IPS DF 6.9 (cell line): ENCODE results near the gene MBNL1.

Experiments used
- DNase-seq: peaks from one replicate; pipeline ENCODE4 v3.0.0-alpha.2; 2013; ENCODE audit warnings: low read depth, low spot score
- H3K27ac ChIP-seq: one replicate; pipeline ENCODE4 v1.5.1; 2013; ENCODE audit warnings: low read length, control low read depth
- H3K27me3 ChIP-seq: 2 replicates; pipeline ENCODE4 v1.6.1; 2013; ENCODE audit warnings: mild to moderate bottlenecking, low read length; ENCODE audit not compliant: control insufficient read depth, insufficient read depth
- H3K36me3 ChIP-seq: 2 replicates; pipeline ENCODE4 v1.6.1; 2013; ENCODE audit warnings: low read length; ENCODE audit not compliant: control insufficient read depth, insufficient read depth
- H3K4me1 ChIP-seq: 2 replicates; pipeline ENCODE4 v1.6.1; 2013; ENCODE audit warnings: low read length; ENCODE audit not compliant: control insufficient read depth, insufficient read depth
- H3K4me3 ChIP-seq: 2 replicates; pipeline ENCODE4 v1.5.1; 2013; ENCODE audit warnings: mild to moderate bottlenecking, low read length
- H3K9me3 ChIP-seq: 2 replicates; pipeline ENCODE4 v1.6.1; 2013; ENCODE audit warnings: low read length, inconsistent platforms; ENCODE audit not compliant: control insufficient read depth, insufficient read depth
- WGBS: extraction: QIAGEN DNeasy Blood & Tissue Kit; methylation state at CpG from one replicate; pipeline ENCODE4 v1.1.7; 2013; ENCODE audit warnings: mixed read lengths, missing lambda C conversion rate; ENCODE audit not compliant: insufficient read length, insufficient coverage; 5-methylcytosine and 5-hydroxymethylcytosine counted together

The MBNL1 gene

DNA sequence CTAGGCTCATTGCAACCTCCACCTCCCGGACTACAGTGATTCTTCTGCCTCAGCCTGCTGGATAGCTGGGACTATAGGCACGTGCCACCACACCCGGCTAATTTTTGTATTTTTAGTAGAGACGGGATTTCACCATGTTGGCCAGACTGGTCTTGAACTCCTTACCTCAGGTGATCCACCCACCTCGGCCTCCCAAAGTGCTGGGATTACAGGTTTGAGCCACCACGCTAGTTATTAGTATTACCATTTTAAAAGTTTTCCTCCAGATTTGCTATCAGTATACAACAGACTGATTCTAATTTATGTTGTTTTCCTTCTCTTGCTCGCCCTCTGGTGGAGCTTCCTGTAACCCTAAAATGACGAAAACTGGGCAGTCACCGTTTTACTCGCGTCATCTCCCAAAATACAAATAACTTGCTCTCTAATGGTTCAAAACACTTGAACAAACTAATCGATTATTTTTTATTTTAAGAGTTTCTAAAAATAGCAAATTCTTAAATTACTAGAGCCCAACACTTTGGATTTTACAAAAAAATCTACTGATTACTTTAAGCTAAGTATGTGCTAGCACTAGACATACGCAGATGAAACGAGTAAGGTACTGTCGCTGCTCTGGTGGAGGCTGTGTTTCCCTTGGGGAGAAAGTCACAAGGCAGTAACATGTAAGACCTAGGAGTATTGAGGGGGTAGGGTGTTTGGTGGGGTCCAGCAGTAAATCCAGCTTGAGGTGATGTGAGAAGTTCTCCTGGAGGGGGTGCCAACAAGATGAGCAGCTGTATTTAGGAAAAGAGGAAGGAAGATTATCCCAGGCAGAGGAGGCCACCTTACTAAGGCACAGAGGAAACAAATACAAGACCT is 203.3 kb downstream of the MBNL1 start:
- Histone ChIP-seq H3K36me3 (no peaks in the 10 kb centered on the region), H3K27me3 (no peaks in the 10 kb centered on the region), H3K9me3 (no peaks in the 10 kb centered on the region), H3K27ac (no peak overlapping the region), H3K4me1 (no peaks in the 10 kb centered on the region), H3K4me3 (no peak overlapping the region)
- peak; percentile 41 for DNase-seq
- no CpG with 5 or more reads among the region's 15 CpGs for WGBS

DNA sequence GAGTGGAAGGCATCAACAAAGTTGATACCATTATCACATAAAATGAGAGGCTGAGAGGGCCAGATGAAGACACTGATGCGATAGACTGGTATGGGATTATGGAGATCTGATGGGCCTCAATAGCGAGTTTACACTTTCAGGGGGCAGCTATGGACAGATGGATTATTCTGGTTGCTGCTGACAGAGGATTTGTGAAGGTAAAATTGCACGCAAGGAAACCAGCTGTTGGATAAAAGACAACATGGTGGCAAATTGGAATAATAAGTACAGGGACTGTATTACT is 203.9 kb downstream of the MBNL1 start:
- no peaks in the 10 kb centered on the region for H3K4me1 ChIP-seq
- no peak overlapping the region for H3K27ac ChIP-seq
- H3K9me3 ChIP-seq = no peaks in the 10 kb centered on the region
- WGBS = no CpG with 5 or more reads among the region's 3 CpGs
- H3K27me3 ChIP-seq = no peaks in the 10 kb centered on the region
- H3K4me3 ChIP-seq = no peak overlapping the region
- no peaks in the 10 kb centered on the region for H3K36me3 ChIP-seq
- no peak for DNase-seq

DNA sequence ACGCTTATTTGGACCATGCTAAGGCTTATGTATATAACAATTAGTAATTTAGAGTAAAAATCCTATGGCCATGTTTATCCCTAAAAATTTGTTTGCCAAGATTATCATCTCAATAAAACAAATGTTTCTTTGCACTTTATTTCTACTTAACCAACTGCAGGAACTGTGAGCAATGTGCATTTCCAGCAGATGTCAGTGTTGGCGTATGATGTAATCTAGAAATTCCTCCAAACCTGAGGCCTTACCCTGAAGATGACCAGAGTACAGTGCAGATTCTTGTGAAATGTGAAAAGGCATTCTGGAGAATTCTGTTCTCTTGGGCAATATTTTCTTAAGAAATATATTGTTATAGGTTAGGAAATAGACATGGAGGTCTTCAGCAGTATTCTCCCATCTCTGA is 205.9 kb downstream of the MBNL1 start:
- peak; percentile 29 for DNase-seq
- H3K36me3 ChIP-seq = no peaks in the 10 kb centered on the region
- no peaks in the 10 kb centered on the region for H3K27me3 ChIP-seq
- no peak overlapping the region for H3K27ac ChIP-seq
- no peaks in the 10 kb centered on the region for H3K4me1 ChIP-seq
- no peaks in the 10 kb centered on the region for H3K9me3 ChIP-seq
- no peak overlapping the region for H3K4me3 ChIP-seq
- no CpG with 5 or more reads among the region's 2 CpGs for WGBS

DNA sequence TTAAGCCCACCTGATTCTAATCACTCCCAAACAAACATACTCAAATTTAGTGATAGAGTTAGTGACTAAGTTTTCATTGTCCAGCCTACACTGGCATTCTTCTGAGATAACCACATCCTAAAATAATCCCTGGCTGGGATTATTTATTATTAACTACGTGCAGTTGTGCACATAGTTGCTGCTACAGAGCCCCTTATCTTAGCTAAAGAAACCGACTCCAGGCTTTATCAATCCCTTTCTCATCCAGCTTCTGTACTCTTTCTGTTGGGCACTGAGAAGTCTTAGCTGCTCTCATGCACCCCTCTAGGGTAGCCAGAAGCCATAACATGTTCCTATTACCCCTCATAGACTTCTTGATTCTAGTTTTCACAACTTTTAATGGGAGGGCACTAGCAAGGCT is 208.7 kb downstream of the MBNL1 start:
- no CpG with 5 or more reads among the region's 2 CpGs for WGBS
- DNase-seq = no peak
- Histone ChIP-seq H3K9me3 (no peaks in the 10 kb centered on the region), H3K27me3 (no peaks in the 10 kb centered on the region), H3K27ac (no peak overlapping the region), H3K4me3 (no peak overlapping the region), H3K4me1 (no peaks in the 10 kb centered on the region), H3K36me3 (no peaks in the 10 kb centered on the region)

DNA sequence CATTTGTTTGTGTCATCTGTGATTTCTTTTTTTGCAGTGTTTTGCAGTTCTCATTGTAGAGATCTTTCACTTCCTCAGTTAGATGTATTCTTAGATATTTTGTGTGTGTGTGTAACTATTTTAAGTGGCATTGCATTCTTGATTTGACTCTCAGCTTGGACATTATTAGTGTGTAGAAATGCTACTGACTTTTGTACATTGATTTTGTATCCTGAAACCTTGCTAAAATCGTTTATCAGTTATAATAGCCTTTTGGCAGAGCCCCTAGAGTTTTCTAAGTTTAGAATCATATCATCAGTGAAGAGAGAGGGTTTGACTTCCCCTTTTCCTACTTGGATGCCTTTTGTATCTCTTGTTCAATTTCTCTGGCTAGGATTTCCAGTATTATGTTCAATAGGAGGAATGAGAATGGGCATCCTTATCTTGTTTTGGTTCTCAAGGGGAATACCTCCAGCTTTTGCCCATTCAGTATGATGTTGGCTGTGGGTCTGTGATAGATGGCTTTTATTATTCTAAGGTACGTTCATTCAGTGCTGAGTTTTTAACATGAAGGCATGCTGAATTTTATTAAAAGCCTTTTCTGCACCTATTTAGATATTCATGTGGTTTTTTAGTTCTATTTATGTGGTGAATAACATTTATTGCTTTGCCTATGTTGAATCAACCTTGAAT is 211.7 kb downstream of the MBNL1 start:
- no peaks in the 10 kb centered on the region for H3K4me1 ChIP-seq
- H3K36me3 ChIP-seq = no peaks in the 10 kb centered on the region
- H3K4me3 ChIP-seq = no peak overlapping the region
- H3K9me3 ChIP-seq = no peaks in the 10 kb centered on the region
- no peak overlapping the region for H3K27ac ChIP-seq
- WGBS = no CpG with 5 or more reads among the region's 2 CpGs
- H3K27me3 ChIP-seq = no peaks in the 10 kb centered on the region
- DNase-seq = no peak

DNA sequence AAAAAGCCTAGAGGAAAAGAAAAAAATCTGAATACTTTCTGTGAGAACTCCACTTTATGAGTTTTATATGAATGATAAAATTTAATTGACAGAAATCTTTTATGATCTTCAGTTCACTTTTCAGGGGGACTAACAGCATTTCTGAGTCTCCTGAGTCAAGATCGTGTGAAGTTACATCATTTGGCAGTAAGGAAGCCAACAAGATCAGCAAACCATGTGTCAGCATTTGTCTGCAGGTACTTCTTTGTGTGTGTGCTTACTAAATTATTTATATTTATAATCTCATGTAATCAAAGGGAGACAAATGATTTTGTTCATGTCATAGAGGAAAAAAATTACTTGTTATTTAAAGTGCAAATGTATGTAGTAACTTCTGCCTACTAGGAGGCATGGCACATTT is 217.6 kb downstream of the MBNL1 start:
- no CpG with 5 or more reads among the region's 1 CpG for WGBS
- H3K36me3 ChIP-seq = no peaks in the 10 kb centered on the region
- no peak overlapping the region for H3K4me3 ChIP-seq
- no peaks in the 10 kb centered on the region for H3K9me3 ChIP-seq
- H3K4me1 ChIP-seq = no peaks in the 10 kb centered on the region
- H3K27me3 ChIP-seq = no peaks in the 10 kb centered on the region
- no peak for DNase-seq
- H3K27ac ChIP-seq = no peak overlapping the region

DNA sequence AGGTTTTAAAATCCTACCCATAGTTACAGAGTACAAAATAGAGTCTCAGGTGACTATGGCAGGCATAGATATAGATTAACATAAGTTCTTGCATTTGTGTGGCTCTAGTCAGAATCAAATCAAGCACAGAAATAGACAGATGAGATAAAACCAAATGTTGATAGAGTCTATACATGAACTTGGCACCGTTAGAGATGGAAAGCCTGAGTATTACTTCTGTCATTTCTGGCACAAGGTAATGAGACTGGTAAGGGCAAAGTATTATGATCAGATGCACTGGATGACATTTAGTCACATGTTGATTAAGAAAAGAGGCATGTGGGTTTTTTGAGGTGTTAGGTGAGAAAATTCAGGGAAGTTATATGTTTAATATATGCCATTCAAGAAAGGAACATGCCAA is 219.7 kb downstream of the MBNL1 start:
- no CpG with 5 or more reads among the region's 1 CpG for WGBS
- H3K4me1 ChIP-seq = no peaks in the 10 kb centered on the region

DNA sequence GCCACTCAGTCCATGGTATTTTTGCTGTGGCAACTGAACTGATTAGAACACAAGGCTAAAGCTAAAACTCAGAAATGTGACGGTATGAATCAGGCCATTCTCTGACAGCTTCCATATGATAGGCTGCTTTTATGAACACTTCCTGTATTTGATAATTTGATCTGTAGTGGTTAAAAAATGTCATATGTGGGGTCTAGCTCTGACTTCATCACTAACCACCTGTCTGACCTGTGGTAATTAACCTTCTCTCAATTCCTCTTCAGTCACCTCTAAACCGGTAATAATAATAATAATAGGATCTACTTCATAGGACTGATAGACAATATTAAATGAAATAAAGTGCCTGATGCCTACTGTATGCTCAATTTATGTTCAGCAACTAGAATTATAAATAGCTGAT is 223.2 kb downstream of the MBNL1 start:
- no peak overlapping the region for H3K27ac ChIP-seq
- DNase-seq = no peak
- no peaks in the 10 kb centered on the region for H3K4me1 ChIP-seq
- no peaks in the 10 kb centered on the region for H3K36me3 ChIP-seq
- no peaks in the 10 kb centered on the region for H3K9me3 ChIP-seq
- no peaks in the 10 kb centered on the region for H3K27me3 ChIP-seq
- no CpG with 5 or more reads among the region's 2 CpGs for WGBS
- no peak overlapping the region for H3K4me3 ChIP-seq

More for the DNA sequence above, 219.7 kb downstream of the MBNL1 start:
- Histone ChIP-seq H3K27ac (no peak overlapping the region), H3K36me3 (no peaks in the 10 kb centered on the region), H3K4me3 (no peak overlapping the region), H3K27me3 (no peaks in the 10 kb centered on the region), H3K9me3 (no peaks in the 10 kb centered on the region)
- no peak for DNase-seq

DNA sequence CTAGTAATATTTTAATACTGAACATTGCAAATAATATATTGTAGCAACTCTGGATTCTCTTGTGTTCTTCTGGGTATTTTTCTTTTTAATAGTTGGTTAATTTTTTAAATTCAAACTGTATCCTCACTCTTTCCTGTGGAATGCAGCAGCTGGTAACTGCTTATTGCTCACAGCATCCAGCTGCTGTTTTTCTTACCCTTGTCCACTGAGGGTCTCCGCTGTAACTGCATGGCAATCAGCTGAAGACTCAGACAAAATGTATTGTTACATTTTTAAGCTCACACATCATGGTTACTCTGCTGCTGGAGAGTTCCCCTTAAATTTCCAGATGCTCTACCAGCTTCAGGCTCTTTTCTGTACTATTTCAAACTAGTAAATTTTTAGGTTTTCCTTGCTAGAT is 227.6 kb downstream of the MBNL1 start:
- no peak for DNase-seq
- Histone ChIP-seq H3K9me3 (no peaks in the 10 kb centered on the region), H3K4me1 (no peaks in the 10 kb centered on the region), H3K36me3 (no peaks in the 10 kb centered on the region), H3K4me3 (no peak overlapping the region), H3K27me3 (no peaks in the 10 kb centered on the region), H3K27ac (no peak overlapping the region)
- WGBS = no CpG with 5 or more reads among the region's 1 CpG

DNA sequence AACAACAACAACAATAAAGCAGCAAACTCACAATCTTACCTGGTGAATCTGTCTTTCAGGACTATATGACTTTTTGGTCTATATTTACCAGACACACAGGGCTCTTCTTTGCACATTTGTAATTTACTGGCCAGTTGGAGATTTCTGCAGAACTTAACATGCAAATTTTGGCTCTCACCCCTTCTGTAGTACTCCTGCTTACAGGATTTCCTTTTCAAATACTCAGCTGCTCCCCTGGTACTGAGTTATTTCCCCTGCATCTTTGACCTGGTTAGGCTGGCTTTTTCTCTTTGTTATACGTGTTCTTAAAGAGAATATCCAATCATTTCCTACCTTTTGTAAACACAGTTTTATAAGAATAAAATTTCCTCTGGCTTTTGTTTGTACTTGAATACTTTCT is 228.0 kb downstream of the MBNL1 start:
- no peaks in the 10 kb centered on the region for H3K9me3 ChIP-seq

DNA sequence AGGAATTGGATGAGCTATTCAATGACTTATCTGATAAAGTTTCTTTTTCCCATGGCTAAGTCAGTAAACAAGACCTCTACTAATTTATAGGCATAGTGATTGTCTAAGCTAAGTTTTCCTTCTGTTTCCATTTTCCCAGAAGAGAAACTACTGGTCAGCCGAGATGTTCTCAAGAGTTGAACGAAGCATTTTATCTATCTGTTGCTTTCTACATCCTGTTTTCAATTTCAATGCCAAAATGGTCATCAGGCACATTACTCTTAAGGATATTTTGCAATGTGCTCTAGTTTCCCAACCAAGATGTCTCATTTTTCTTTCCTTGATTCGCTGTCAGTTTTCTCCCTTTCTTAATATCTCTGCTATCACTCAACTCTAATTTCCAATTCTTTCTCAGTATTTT is 228.7 kb downstream of the MBNL1 start:
- DNase-seq = no peak
- H3K27me3 ChIP-seq = no peaks in the 10 kb centered on the region
- H3K27ac ChIP-seq = no peak overlapping the region
- H3K9me3 ChIP-seq = no peaks in the 10 kb centered on the region
- no peak overlapping the region for H3K4me3 ChIP-seq
- H3K36me3 ChIP-seq = no peaks in the 10 kb centered on the region
- no CpG with 5 or more reads among the region's 3 CpGs for WGBS
- H3K4me1 ChIP-seq = no peaks in the 10 kb centered on the region

More for the DNA sequence above, 228.0 kb downstream of the MBNL1 start:
- Histone ChIP-seq H3K4me1 (no peaks in the 10 kb centered on the region), H3K27me3 (no peaks in the 10 kb centered on the region), H3K4me3 (no peak overlapping the region), H3K27ac (no peak overlapping the region), H3K36me3 (no peaks in the 10 kb centered on the region)
- no peak for DNase-seq
- WGBS = no CpG with 5 or more reads among the region's 1 CpG
